Measurements from ENCODE around the gene SORBS2. TPM values are rescaled to one million over a fixed set of nuclear protein-coding genes. Genes with fewer than 3 reads are reported as not detected.

Gene SORBS2
- total and polyA plus RNA-seq, 2 experiments from 2014 or later: 0.32 to 1.5 TPM

- Histone ChIP-seq H3K27ac (no peak overlapping the region), H2AFZ (no peak overlapping the region), H3K4me2 (ENCODE audit: unreplicated experiment) (no peak overlapping the region), H4K20me1 (ENCODE audit: insufficient read depth) (no peaks in the 10 kb centered on the region), H3K9me2 (ENCODE audit: insufficient read depth) (no peaks in the 10 kb centered on the region), H3K9ac (no peak overlapping the region), H3K4me3 (no peak overlapping the region), H3F3A (ENCODE audit: insufficient read depth) (no peaks in the 10 kb centered on the region), H3K36me3 (ENCODE audit: low read depth) (no peaks in the 10 kb centered on the region), H3K27me3 (replicated peaks; ENCODE audit: insufficient read depth) (peaks cover 17% of the 10 kb centered on the region; the same call in 1 of the 2 replicates), H3K79me2 (ENCODE audit: insufficient read depth) (no peaks in the 10 kb centered on the region), H3K4me1 (ENCODE audit: insufficient read depth) (no peaks in the 10 kb centered on the region), H3K9me3 (ENCODE audit: low read depth) (no peaks in the 10 kb centered on the region)
- in situ Hi-C loops (cut with MboI): no loop called here
- TF ChIP-seq EZH2phosphoT487 (IDR thresholded peaks at IDR 0.05; ENCODE audit: insufficient read depth, low read depth): no peak
- TF ChIP-seq EZH2 (IDR thresholded peaks at IDR 0.05; ENCODE audit: insufficient read depth, poor library complexity, severe bottlenecking): no peak
- 19 to 27% methylated on average over 5 of the region's 5 CpGs for WGBS, 2 experiments (ENCODE audit: low coverage in 1 of 2, low lambda C conversion rate in 2 of 2, missing lambda C conversion rate in 2 of 2)
- DNase-seq: no peak
Measured at GRCh38 chr4:185651137-185651677, 160.8 kb downstream of the SORBS2 start.

- no peaks in the 10 kb centered on the region for H3K4me1 ChIP-seq (ENCODE audit: insufficient read depth)
- no peaks in the 10 kb centered on the region for H3K79me2 ChIP-seq (ENCODE audit: insufficient read depth)
- H3K9ac ChIP-seq: no peak overlapping the region
- no peaks in the 10 kb centered on the region for H3K9me2 ChIP-seq (ENCODE audit: insufficient read depth)
- TF ChIP-seq EZH2phosphoT487 (IDR thresholded peaks at IDR 0.05; ENCODE audit: insufficient read depth, low read depth) (no peak), EZH2 (IDR thresholded peaks at IDR 0.05; ENCODE audit: insufficient read depth, poor library complexity, severe bottlenecking) (no peak)
- no peak overlapping the region for H2AFZ ChIP-seq
- no peak overlapping the region for H3K4me2 ChIP-seq (ENCODE audit: unreplicated experiment)
- in situ Hi-C loops (cut with MboI): loop anchor here (10.0 kb wide), 1 partner anchor 376 kb away; no protein-coding TSS in a partner anchor
- H3K27ac ChIP-seq: no peak overlapping the region
- no peaks in the 10 kb centered on the region for H4K20me1 ChIP-seq (ENCODE audit: insufficient read depth)
- no peaks in the 10 kb centered on the region for H3K36me3 ChIP-seq (ENCODE audit: low read depth)
- H3K4me3 ChIP-seq: no peak overlapping the region
- no peak for DNase-seq
- H3K27me3 ChIP-seq (replicated peaks; ENCODE audit: insufficient read depth): 0 out of 2 replicates have a peak, but pooled peaks cover 18% of the 10 kb centered on the region
- WGBS, 2 experiments (ENCODE audit: low coverage in 1 of 2, low lambda C conversion rate in 2 of 2, missing lambda C conversion rate in 2 of 2): 56 to 57% methylated on average over 4 of the region's 4 CpGs
- no peaks in the 10 kb centered on the region for H3F3A ChIP-seq (ENCODE audit: insufficient read depth)
- no peaks in the 10 kb centered on the region for H3K9me3 ChIP-seq (ENCODE audit: low read depth)
Measured at GRCh38 chr4:185648631-185649030, 163.4 kb downstream of the SORBS2 start.

GRCh38 chr4:185645403-185645802, 166.6 kb downstream of the SORBS2 start:
- H2AFZ ChIP-seq: no peak overlapping the region
- peaks cover 9% of the 10 kb centered on the region; the same call in 1 of the 2 replicates for H3K27me3 ChIP-seq (replicated peaks; ENCODE audit: insufficient read depth)
- H4K20me1 ChIP-seq (ENCODE audit: insufficient read depth): no peaks in the 10 kb centered on the region
- no peaks in the 10 kb centered on the region for H3F3A ChIP-seq (ENCODE audit: insufficient read depth)
- no peaks in the 10 kb centered on the region for H3K4me1 ChIP-seq (ENCODE audit: insufficient read depth)
- H3K9ac ChIP-seq: no peak overlapping the region
- WGBS, 2 experiments (ENCODE audit: low coverage in 1 of 2, low lambda C conversion rate in 2 of 2, missing lambda C conversion rate in 2 of 2): 89 to 91% methylated on average over 1 of the region's 1 CpG
- H3K9me3 ChIP-seq (ENCODE audit: low read depth): no peaks in the 10 kb centered on the region
- H3K4me2 ChIP-seq (ENCODE audit: unreplicated experiment): no peak overlapping the region
- H3K27ac ChIP-seq: no peak overlapping the region
- H3K79me2 ChIP-seq (ENCODE audit: insufficient read depth): no peaks in the 10 kb centered on the region
- no peaks in the 10 kb centered on the region for H3K9me2 ChIP-seq (ENCODE audit: insufficient read depth)
- in situ Hi-C loops (cut with MboI): loop anchor here (10.0 kb wide), 1 partner anchor 379 kb away; no protein-coding TSS in a partner anchor
- no peak for DNase-seq
- H3K4me3 ChIP-seq: no peak overlapping the region
- no peaks in the 10 kb centered on the region for H3K36me3 ChIP-seq (ENCODE audit: low read depth)
- no peak for TF ChIP-seq EZH2 (IDR thresholded peaks at IDR 0.05; ENCODE audit: insufficient read depth, poor library complexity, severe bottlenecking)

GRCh38 chr4:185644408-185644807, 167.6 kb downstream of the SORBS2 start:
- Histone ChIP-seq H3K4me1 (ENCODE audit: insufficient read depth) (0 out of 2 replicates have a peak, but pooled peaks cover under 1% of the 10 kb centered on the region), H4K20me1 (ENCODE audit: insufficient read depth) (no peaks in the 10 kb centered on the region), H3K27me3 (replicated peaks; ENCODE audit: insufficient read depth) (peaks cover 19% of the 10 kb centered on the region), H2AFZ (no peak overlapping the region), H3K79me2 (ENCODE audit: insufficient read depth) (no peaks in the 10 kb centered on the region), H3K4me3 (no peak overlapping the region), H3K36me3 (ENCODE audit: low read depth) (no peaks in the 10 kb centered on the region), H3K4me2 (ENCODE audit: unreplicated experiment) (no peak overlapping the region), H3K9me3 (ENCODE audit: low read depth) (no peaks in the 10 kb centered on the region), H3K9ac (no peak overlapping the region), H3K9me2 (ENCODE audit: insufficient read depth) (no peaks in the 10 kb centered on the region), H3K27ac (no peak overlapping the region), H3F3A (ENCODE audit: insufficient read depth) (no peaks in the 10 kb centered on the region)
- WGBS, 2 experiments (ENCODE audit: low coverage in 1 of 2, low lambda C conversion rate in 2 of 2, missing lambda C conversion rate in 2 of 2): 47 to 51% methylated on average over 4 of the region's 4 CpGs
- TF ChIP-seq EZH2phosphoT487 (IDR thresholded peaks at IDR 0.05; ENCODE audit: insufficient read depth, low read depth) (no peak), EZH2 (IDR thresholded peaks at IDR 0.05; ENCODE audit: insufficient read depth, poor library complexity, severe bottlenecking) (no peak)
- in situ Hi-C loops (cut with MboI): loop anchor here (10.0 kb wide), 1 partner anchor 380 kb away; no protein-coding TSS in a partner anchor
- no peak for DNase-seq

Measured in GM23248 (cell line).